ENCODE measurements around the gene DNM1. TPM values are rescaled to one million over a fixed set of nuclear protein-coding genes. Genes with fewer than 3 reads are reported as not detected.

DNM1 gene
- total RNA-seq, 1 experiment from 2014 or later: 20.0 TPM

DNA sequence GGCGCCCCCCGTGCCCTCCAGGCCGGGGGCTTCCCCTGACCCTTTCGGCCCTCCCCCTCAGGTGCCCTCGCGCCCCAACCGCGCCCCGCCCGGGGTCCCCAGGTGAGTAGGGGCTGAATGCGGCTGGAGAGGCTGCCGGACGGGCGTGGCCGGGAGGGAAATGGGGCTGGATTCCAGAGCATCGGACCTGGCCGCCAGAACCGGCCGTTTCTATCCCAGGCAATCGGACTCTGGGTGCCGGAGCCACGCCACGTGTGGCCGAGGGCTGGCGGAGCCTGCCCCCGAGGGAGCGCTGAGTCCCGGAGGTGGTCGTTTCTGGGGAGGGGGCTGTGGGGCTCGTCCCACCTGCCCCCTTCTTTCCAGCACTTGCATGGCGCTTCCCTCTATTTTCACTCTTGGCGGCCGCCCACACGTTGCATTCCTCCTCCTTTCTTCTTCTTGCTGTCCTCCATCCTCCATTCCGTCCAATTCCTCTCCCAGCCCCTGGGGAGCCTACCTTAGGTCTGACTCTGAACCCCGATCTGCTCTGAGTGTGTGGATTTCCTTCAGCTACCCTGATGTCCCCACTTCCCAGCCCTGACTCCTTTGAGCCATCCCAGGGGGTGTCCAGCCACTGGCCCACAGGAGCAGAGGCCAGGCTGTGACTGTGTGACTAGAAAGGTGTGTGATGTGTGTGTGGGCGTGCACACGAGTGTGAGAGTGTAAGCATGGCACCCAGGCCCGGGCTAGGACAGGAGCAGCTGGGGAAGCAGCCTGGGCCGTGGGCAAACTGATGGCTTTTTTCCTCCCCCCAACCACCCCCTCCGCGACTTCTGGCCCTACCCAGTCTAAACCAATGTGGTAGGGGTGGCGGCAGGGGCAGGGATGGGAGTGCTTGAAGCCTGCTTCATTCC lies 47.9 kb downstream of the DNM1 start:
- no peak for DNase-seq (ENCODE audit: low spot score)

DNA sequence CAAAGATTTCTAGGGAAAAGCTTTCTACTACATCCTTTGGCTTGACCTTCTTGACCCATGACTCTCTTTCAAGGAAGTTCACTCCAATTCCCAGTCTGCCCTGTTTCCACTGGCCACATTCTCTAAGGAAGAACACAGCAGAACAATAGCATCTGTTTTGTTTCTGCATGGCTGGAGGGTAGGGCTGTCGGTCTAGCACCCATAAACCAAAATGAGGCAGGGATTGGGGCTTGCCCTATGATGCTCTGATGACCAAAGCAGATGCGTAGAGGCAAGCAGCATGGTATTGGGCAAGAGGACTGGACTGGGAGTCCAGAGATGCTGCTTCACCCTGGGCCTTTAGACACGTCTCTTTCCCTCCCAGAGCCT lies 48.5 kb downstream of the DNM1 start:
- no peak for DNase-seq (ENCODE audit: low spot score)

DNA sequence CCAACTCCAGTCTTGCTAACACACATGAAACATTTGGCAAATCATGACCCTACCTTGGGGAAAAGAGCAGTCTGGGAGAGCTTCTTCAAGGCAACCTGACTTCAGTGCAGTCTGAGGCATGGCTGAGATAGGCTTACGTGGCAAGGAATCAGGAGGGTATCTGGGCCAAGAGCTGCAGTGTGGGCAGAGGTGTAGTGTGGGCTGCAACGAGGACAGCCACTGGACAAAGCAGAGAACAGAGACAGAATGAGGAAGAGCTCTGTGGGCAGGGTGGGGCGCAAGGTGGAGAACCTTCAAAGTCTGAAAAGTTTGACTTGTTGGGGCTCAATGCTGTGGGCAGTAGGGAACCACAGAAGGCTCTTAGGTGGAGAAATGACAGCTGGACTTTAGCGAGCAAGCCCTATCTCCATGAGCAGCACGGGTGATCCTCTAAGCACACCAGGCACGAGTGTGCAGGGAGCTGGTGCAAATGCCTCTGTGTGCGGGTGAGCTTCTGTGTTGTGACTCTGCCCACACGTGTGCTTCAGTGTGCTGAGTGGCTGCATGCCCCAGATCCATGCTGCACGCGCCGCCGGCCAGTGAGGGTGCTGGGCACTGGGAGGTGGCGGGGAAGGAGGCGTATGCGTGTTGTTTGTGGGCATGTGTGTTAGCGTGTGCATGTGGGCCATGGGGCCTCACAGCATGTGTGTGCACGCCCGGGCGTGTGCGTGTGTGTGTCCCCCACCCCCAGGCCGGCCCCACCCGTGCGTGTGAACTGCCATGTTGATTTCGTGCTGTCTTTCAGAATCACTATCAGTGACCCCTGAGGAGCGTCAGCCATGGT lies 49.3 kb downstream of the DNM1 start:
- DNase-seq (ENCODE audit: low spot score): no peak

DNA sequence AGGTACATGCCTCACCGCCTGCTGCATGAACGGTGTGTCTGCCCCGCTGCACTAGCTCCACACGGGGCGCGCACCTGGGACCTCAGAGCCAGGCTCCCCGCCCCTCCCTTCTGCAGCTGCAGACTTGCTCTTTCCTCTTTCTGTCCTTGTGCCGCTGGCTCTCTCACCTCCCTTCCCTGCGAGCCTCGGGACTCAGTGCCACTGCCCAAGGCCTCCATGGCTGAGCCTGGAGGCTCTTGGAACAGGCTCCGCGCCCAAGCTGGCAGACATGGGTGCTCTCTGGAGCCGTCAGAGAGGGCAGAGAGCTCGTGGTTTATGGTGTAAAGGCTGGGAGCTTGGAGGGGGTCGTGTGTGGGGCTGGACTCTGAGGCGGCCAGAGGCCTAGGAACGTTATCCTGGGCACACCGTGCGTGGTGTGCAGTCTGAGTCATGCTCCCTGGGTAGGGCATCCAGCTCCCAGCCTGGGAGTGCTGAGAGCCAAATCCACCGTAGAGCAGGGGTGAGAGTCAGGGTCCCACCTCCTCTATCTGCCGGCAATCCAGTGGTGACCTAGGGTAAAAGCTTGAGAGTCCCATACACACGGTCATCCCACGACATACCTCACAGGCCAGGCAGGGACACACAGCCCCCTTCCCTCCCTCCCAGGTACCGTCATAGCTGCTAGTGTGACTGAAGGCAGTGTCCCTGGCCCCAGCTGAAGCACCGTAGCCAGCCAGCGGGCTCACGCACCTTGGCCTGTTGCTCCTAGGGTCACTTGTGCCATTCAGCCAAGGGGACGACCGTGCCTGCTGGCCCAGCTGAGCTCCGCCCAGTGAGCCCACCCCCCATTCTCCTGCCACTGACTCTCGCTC lies 50.2 kb downstream of the DNM1 start:
- DNase-seq (ENCODE audit: low spot score): no peak

DNA sequence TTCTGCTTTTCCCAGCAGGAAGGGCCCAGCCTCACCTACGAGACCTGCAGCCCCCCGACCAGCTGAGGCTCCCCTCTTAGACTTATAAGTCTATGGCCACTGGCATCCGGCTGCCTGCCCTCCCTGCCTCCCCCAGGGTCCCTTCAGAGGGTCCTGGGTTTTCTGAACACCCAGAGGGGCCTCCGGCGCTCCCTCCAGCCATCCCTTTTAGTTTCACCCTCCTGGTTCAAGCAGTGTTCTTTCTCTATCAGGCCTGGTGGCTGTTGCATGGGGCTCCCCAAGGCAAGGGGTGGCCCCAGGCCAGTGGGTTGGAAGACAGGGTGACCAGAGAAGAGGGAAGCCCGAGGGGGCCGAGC lies 50.8 kb downstream of the DNM1 start:
- DNase-seq (ENCODE audit: low spot score): no peak

DNA sequence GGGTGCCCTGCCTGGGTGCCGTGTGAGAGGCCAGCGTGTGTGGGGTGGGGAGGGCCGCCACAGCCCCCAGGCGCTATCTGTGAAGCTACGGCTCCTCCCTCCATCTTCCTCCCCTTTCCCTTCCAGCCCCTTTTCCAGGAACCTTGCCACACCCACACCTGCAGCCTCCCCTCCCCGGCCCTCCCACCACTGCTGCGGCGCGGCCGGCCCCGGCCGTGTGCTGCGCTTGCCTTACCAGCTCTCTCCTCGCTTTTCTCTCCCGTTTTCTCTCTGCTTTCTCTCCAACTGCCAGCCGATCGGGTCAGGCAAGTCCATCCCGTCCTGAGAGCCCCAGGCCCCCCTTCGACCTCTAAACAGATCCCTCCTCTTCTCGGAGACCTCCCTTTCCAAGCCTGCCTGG lies 51.2 kb downstream of the DNM1 start:
- DNase-seq (ENCODE audit: low spot score): no peak

DNA sequence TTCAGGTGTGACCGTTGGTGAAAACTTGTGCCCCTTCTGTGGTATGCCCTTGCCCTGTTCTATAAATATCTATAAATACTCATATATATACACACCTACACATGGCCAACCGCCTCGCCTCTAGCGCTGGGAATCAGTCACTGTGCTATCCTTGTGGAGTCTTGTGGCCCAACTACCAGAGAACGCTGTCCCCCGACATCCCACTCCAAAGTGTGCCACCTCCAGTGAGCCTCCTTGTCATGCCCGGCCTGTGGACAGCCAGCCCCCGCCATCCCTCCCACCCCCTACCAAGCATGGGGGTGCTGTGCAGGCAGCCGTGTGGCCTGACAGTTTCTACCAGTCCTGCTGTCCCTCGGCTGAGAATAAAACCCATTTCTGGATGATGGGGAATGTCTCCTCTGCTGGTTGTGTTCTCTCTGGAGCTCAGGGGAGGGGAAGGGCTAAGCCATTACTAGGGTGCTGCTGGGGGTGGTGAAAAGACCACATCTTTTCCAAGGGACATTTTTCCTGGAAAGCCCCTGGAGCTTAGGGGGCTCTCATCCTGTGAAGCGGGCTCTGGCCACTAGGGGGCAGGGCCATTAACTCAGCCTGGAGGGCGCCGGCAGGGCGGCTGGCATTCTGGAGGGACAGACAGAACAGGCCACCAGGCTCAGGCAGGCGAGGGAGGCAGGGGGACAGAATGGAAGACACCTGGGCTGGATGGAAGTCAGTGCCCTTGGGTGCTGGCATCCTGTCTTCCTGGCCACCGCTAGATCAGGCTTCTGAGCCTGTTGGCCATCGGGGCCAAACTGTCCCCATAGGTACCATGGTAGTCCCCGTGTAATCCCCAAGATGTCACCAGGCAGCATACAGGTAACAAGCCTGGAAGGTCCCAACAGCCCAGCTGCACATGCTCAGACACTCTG lies 51.9 kb downstream of the DNM1 start:
- peak; percentile 29 for DNase-seq (ENCODE audit: low spot score)

DNA sequence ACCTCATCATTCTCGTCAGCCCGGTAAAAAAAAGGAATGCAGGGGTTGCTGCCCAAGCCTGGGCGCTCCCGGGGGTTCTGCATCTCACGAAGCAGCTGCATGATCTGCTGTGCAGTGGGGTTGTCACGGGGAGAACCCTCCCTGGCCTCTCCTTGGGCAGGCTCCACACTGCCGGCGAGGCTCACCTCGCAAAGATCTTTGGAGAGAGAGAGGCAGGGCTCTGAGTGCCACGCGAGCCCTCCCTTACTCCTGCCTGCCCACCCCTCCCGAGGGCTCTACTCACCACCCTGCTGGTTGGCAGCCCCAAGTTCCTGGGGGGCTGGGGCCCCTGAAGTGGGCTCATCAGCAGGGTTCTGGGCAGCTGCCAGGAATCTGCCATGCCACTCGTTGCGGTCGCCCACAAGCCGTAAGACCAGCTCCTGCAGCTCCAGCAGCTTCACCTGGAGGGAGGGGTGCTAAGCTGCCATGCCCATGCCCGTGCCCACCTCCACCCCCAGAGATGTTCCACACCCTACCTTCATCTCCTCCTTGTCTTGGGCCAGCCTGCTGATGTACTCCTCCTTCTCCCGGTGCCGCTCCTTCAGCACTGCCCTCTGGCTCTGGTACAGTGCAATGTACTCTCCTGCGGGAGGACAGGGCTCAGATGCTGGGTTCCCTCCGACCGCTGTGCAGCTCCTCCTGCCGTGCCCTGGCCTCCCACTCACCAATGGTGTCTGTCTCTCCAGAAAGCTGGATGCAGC lies 54.1 kb downstream of the DNM1 start:
- DNase-seq (ENCODE audit: low spot score): no peak

DNA sequence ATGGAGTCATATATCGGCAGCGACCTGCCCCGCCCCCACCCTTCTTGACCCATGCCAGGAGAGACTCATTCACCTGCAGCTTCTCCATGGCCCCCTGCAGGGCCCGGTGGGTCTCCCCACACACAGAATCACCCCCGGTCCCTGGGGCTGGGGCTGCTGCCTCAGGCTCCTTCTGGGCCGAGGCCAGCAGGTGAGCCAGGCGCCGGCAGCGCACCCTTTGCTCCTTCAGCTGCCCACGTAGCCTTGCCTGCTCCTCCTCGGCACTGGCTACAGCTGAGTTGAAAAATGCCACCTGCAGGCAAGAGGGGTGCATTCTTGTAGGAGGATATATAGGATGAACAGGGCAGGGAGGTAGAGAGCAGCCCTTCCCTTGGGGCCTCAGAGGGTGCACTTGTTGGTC lies 54.7 kb downstream of the DNM1 start:
- no peak for DNase-seq (ENCODE audit: low spot score)

DNA sequence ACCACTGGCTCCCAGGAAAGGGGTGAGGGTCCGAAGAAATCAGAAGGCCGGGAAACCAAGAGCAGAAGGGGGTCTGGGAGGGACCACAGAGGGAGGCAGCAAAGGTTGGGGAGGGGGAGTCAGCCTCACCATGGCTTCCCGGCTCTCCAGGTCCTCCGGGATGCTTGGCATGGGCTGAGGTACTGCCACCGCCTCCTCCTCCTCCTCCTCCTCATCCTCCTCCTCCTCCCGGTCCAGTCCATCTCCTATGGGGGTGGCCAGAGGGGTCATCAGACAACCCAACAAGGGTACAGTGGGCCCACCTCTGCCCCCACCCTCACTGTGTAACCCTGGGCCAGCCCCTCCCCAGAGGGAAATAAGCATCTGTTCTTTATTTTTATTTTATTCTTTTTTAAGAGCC lies 55.1 kb downstream of the DNM1 start:
- DNase-seq (ENCODE audit: low spot score): no peak

DNA sequence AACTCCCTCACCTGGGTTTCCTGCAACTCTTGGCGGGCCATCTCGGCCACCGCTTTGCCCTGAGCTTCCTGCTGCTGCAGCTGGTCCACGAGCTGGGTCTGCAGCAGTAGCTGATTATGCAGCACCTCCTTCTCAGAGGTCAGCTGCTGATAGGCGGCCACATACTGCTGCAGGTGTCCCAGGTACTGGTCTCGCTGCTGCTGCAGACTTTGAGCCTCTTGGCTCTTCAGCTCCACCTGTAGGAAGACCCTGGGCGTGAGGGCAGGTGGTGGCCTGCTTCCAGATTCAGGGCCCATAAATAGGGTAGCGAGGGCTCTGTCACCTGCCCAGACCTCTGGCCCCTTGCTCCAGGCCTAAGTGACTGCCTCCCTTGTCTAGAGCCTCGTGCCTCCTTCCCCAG lies 56.0 kb downstream of the DNM1 start:
- DNase-seq (ENCODE audit: low spot score): no peak

DNA sequence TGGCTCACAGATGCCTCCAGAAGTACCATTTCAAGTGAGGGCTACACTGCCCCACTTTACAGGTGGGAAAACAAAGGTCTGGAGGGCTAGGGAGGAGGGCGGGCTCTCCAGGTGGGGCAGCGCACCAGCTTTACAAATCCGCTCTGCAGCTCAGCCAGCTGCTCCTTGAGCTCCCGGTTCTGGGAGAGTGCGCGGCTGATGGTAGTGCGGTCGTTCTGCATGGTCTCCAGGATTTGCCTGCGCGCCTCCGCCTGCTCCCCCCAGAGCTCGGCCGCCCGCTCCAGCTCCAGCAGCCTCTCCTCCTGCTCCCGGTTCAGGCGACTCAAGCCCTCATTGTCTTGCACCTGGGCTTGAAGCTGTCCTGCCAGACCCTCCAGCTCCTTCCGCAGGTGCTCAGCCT lies 57.2 kb downstream of the DNM1 start:
- DNase-seq (ENCODE audit: low spot score): no peak

DNA sequence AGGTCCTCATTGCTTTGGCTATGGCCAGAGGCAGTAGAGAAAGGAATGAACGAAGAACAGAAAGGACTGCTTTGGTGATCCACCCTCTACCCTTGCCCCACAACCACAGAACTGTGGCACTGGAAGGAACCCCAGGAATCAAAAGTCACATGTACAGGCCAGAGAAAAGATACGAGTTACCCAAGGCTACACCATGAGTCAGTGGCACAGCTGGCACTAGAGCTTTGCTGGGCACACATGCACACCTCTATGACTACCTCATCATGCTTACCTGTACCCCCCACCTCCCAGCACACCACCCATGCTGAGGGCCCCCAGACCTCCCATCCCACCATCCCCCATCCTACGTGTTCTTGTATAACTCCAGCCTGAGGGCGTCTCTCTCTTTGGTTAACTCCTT lies 59.5 kb downstream of the DNM1 start:
- no peak for DNase-seq (ENCODE audit: low spot score)

DNA sequence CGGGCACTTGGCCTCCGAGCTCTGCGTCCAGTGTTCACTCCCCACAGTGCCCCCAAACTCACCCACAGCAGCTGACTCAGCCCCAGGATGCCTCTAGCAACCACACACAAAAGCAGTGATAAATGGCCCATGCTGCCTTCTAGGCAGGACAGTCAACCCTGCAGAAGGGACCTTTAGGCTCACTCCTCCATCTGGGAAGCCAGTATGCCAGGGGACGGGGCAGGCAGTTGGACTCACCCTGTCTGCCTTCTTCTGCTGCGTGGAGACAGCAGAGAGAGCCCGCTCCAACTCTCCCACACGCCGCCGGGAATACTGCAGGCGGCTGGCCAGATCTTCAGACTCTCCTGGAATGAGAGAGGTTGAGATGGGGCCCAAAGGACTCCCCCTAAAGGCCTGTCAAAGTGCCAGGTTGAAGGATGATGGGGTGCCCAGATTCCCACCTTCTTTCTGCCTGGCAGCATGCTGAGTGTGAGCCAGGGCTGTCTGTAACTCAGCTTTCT lies 62.2 kb downstream of the DNM1 start:
- DNase-seq (ENCODE audit: low spot score): no peak

DNA sequence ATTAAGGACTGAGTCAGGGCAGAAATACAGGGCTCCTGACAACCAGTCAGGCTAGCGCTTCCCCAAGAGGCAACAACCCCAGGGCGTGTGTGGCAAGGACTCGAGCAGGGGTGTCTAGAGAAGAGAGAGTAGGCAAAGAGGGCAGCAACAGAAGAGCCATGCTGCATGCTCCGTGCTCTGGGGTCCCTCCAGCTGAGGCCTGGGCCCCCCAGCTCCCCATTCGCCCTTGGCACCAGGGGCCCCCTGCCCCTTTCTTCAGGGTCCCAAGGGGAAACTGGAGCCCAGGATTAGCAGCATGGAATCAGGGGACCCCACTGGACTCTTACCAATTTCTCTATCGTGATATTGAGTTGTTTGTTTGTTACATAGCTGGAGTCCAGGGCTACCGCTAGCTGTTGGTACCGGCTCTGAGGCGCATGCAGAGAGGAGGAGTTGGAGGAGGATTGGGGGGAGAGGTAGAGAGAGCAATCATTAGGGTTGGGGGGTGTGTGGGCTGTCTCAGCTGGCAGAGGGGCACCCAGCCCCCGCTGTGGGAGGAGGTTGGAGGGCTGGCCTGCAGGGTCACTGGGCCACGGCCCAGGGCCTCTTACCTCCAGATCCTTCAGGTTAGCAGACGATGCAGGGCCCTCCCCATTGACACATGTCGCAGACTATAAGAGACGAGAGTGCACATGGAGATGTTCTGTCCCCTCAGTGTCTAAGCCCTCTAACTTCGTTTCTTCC lies 63.9 kb downstream of the DNM1 start:
- DNase-seq (ENCODE audit: low spot score): no peak

DNA sequence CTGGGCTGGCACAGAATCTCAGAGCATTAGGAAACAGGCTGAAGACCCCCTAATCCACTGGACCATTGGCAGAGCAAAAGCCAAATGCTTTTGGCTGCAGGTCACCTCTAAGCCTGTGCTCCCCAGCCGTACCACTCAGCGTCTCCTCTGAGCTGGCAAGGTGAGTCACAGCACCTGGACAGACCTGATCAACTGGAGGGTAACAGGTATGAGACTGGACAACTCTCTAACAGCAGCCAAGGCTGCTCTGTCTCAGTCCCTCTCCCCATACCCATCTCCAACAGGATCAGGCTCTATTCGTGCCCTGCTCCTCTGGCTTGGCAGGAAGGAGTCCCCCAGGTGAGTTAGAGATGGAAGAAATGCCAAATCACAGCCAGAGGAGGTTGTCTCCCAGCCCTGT lies 67.9 kb downstream of the DNM1 start:
- no peak for DNase-seq (ENCODE audit: low spot score)

DNA sequence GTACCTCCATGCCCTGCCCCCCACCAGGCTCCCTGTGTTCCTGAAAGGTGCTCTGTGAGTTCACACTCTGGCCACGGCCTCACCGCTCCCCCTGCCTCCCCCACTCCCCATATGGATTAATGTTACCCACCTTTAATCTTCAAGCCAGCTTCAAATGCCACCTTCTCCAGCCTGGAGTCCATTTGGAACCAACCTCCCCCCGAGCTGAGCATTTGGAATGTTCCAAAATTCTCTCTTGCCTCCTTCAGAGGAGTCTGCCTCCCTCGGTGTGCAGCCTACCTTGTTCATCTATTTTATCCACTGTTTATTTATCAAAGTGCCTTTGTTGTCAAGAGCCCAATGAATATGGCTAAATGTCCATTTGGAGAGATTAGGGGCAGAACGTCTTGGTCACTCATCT lies 68.3 kb downstream of the DNM1 start:
- no peak for DNase-seq (ENCODE audit: low spot score)

DNA sequence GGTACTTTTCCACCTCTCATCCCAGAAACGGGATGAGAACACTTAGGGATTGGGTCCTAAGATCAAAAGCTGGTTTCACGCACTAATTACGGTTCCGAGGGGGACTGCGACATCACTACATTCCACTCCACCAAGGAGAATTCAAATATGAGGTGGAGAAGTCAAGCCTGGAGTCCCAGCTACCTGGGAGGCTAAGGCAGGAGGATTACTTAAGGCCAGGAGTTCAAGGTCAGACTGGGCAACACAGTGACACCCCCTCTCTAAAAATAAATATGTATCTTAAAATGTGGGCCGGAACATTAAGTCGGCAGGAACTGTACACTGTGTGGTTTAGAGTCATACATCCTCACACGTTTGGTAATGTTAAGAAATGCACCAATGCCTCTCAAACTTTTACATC lies 71.1 kb downstream of the DNM1 start:
- no peak for DNase-seq (ENCODE audit: low spot score)

DNA sequence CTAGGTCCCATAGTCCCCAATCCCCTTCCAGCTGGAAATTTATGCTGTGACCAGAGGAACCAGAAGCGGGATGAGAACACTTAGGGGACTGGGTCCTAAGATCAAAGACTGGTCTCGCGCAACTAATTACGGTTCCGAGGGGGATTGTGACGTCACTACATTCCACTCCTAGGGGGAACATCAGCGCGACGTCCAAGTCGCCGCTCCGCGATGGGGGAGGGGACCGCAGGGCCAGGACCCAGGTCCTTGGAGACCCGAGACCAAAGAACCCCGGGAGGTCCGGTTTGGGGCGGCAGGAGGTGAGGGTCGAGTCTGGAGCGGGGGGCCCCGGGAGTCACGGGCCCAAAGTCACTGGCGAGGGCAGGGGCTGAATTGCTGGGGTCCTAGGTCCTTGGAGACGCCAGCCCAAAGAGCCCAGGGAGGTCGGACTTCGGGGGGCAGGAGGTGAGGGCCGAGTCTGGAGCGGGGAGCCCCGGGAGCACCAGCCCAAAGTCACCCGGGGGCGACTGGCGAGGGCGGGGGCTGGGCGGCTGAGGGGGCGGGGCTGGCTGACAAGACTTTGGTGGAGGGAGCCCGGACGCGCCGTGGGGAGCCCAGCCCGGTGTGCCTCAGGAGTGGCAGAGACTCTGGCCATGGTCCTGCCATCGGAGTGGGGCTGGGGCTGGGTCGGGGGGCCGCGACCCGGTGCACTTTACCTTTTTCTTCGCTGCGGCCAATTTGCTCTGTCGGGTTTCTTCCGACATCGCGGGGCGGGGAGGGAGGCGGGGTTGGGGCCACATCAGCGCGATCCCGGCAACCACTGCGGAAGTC lies 72.2 kb downstream of the DNM1 start, which contains the start of gene GOLGA2:
Gene GOLGA2, minus strand, starts transcription at position 810 of the 810 bp plus-strand sequence. Its CDS starts 31 bp downstream, at position 779.
- DNase-seq (ENCODE audit: low spot score): no peak
